ENCODE measurements around the gene PLIN1. TPM values are rescaled to one million over a fixed set of nuclear protein-coding genes. Genes with fewer than 3 reads are reported as not detected.

Gene PLIN1
- total RNA-seq, 1 donor from 2014 or later, result 0.06 TPM

DNA sequence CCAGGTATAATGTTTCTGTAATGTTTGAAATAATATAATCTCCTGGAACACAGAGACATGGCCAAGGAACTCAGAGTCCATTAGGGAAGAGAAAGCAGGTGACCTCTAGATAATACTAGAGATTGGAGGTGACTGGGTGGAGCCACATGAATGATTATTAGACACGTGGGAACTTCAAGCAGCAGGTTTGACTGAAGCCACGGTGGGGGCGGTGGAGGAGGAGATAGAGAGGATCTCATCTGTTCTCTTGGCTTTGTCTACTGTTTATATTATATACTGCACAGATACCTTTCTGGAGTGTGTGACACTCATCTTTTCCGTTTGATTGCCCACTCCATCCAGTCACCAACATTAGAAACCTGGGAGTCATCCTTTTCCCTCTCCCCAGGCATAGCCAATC, 57.6 kb downstream of the PLIN1 start:
- no peak overlapping the region for H3K4me3 ChIP-seq (ENCODE audit: low read depth, low read length)
- no peak for DNase-seq (ENCODE audit: low read depth)
- TF ChIP-seq CTCF (conservative IDR thresholded peaks at IDR 0.05; ENCODE audit: low read depth, low read length), result no peak

GRCh38 chr15:89616228-89616627, 62.9 kb downstream of the PLIN1 start:
- H3K4me3 ChIP-seq (ENCODE audit: low read depth, low read length), result no peak overlapping the region
- no peak for DNase-seq (ENCODE audit: low read depth)
- no peak for TF ChIP-seq CTCF (conservative IDR thresholded peaks at IDR 0.05; ENCODE audit: low read depth, low read length)

DNA sequence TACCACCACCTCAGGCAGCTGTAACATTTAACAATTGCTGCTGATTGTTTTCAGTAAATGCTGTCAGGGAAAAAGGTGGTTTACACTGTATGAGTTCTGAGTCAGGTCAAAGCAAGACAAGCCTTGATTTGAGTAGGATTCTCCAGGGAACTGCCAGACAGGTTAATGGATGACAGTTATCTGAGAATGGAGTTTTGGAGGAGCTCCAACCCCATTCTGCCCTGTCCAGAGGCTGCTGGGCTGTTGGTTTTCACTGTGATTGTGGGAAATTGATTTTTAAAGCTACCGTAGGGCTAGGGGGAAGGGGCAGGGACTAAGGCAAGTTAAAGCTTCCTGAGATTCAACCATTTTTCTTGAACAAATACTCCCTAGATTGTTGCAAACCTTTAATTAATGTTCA, 64.0 kb downstream of the PLIN1 start:
- no peak overlapping the region for H3K4me3 ChIP-seq (ENCODE audit: low read depth, low read length)
- DNase-seq (ENCODE audit: low read depth), result no peak
- TF ChIP-seq CTCF (conservative IDR thresholded peaks at IDR 0.05; ENCODE audit: low read depth, low read length), result no peak

Other genes with a start within 250 kb of the PLIN1 start
- gene RHCG, start 182.8 kb downstream of the PLIN1 start, total RNA-seq, result 0.07 TPM in 1 of 2 replicates, not detected in the other
- gene TICRR, start 103.9 kb downstream of the PLIN1 start, total RNA-seq, result 12.0 and 13.1 TPM in 2 replicates
- 5.4 and 6.1 TPM in 2 replicates for gene KIF7, start 23.9 kb downstream of the PLIN1 start, total RNA-seq
- 3.5 and 4.5 TPM in 2 replicates for gene PEX11A, start 11.4 kb upstream of the PLIN1 start, total RNA-seq
- gene WDR93, start 11.4 kb upstream of the PLIN1 start, total RNA-seq, result not detected in 2 replicates
- 1.9 and 2.7 TPM in 2 replicates for gene MESP1, start 71.9 kb upstream of the PLIN1 start, total RNA-seq
- 1.1 and 2.5 TPM in 2 replicates for gene MESP2, start 97.0 kb upstream of the PLIN1 start, total RNA-seq
- gene ANPEP, start 135.5 kb upstream of the PLIN1 start, total RNA-seq, result 8.6 and 44.9 TPM in 2 replicates
- gene AP3S2, start 214.6 kb upstream of the PLIN1 start, total RNA-seq, result 22.7 and 30.5 TPM in 2 replicates
- gene ARPIN, start 233.6 kb upstream of the PLIN1 start, total RNA-seq, result 9.1 and 10.4 TPM in 2 replicates